VCaP (cell line): Measurements from ENCODE around the gene CASZ1.

ENCODE experiments used
- H3K27ac ChIP-seq: fragments of 450-650 bp; 2 replicates; pipeline ENCODE4 v1.5.1; 2017
- CTCF ChIP-seq: fragments of 450-650 bp; conservative IDR thresholded peaks from 2 replicates; pipeline ENCODE4 v1.5.1; 2017; ENCODE audit warnings: mild to moderate bottlenecking, moderate library complexity

CASZ1 gene

GRCh38 chr1:10633416-10633815 is 163.0 kb downstream of the CASZ1 start:
- H3K27ac ChIP-seq: peak overlapping the region; percentile 99
- TF ChIP-seq CTCF: no peak

GRCh38 chr1:10632691-10633090 is 163.8 kb downstream of the CASZ1 start:
- no peak for TF ChIP-seq CTCF

GRCh38 chr1:10631811-10632593 is 164.4 kb downstream of the CASZ1 start:
- no peak for TF ChIP-seq CTCF
- H3K27ac ChIP-seq: peak overlapping the region; percentile 99

More at GRCh38 chr1:10632691-10633090, 163.8 kb downstream of the CASZ1 start:
- H3K27ac ChIP-seq: peak overlapping the region; percentile 99

GRCh38 chr1:10631121-10631810 is 165.2 kb downstream of the CASZ1 start:
- no peak for TF ChIP-seq CTCF
- peak overlapping the region; percentile 99 for H3K27ac ChIP-seq

- H3K27ac ChIP-seq: peak overlapping the region; percentile 99
- no peak for TF ChIP-seq CTCF
Observed at GRCh38 chr1:10630661-10631120, 165.8 kb downstream of the CASZ1 start.

GRCh38 chr1:10629816-10630571 is 166.5 kb downstream of the CASZ1 start:
- TF ChIP-seq CTCF: no peak
- H3K27ac ChIP-seq: peak overlapping the region; percentile 99
